Adrenal gland (tissue), 5 donors: ENCODE data around the gene COL25A1.

ENCODE experiments used
- POLR2A ChIP-seq, 2 donors: fragments of 450-650 bp; IDR thresholded peaks; one replicate each; pipeline ENCODE4 v1.6.1; 2017; ENCODE audit warnings: antibody characterized with exemption in 2 of 2, mild to moderate bottlenecking in 2 of 2, moderate library complexity in 1 of 2
- TF ChIP-seq, protein P1 (sequence below), 6 experiments: fragments of 450-650 bp in 4 of 6; fragments of 200-600 bp in 2 of 6; sonication (generic) in 1 of 6; IDR thresholded peaks; 1 replicate in 5 of 6; 2 replicates in 1 of 6; pipeline versions ENCODE4 v1.5.1 to v1.8.0; 2016 to 2021; ENCODE audit warnings: antibody characterized with exemption in 6 of 6, mild to moderate bottlenecking in 2 of 6, moderate library complexity in 1 of 6
- donor health status: DM: no; HTN: no; CAD: no.

DNA sequence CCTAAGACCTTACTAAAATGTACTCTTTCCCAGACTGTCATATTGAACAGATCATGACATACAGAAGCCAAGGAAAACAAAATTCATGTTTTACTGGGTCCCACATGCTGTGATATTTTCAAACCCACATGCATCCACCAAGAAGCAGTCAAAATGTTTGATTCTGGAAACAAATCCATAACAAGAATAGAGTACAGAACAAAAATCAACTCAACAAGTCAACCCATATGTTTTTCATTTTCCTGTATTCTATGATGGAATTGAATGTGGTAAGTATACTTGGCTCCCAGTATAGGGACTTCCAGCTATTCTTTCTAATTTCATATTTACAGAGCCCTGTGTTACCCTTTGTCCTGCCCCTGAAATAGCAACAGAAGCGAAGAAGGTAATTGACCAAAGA, 106.8 kb downstream of the COL25A1 start:
- TF ChIP-seq POLR2A (IDR thresholded peaks at IDR 0.05), result no peak
- TF ChIP-seq, protein P1, sequence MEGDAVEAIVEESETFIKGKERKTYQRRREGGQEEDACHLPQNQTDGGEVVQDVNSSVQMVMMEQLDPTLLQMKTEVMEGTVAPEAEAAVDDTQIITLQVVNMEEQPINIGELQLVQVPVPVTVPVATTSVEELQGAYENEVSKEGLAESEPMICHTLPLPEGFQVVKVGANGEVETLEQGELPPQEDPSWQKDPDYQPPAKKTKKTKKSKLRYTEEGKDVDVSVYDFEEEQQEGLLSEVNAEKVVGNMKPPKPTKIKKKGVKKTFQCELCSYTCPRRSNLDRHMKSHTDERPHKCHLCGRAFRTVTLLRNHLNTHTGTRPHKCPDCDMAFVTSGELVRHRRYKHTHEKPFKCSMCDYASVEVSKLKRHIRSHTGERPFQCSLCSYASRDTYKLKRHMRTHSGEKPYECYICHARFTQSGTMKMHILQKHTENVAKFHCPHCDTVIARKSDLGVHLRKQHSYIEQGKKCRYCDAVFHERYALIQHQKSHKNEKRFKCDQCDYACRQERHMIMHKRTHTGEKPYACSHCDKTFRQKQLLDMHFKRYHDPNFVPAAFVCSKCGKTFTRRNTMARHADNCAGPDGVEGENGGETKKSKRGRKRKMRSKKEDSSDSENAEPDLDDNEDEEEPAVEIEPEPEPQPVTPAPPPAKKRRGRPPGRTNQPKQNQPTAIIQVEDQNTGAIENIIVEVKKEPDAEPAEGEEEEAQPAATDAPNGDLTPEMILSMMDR (IDR thresholded peaks at IDR 0.05), result no peak
